Hepatocyte (in vitro differentiated cells): ENCODE measurements around the gene RPGRIP1L. TPM values are rescaled to one million over a fixed set of nuclear protein-coding genes. Genes with fewer than 3 reads are reported as not detected.

Source experiments
- DNase-seq: peaks from one replicate; pipeline ENCODE4 v3.0.0-alpha.2; 2016; ENCODE audit warnings: low spot score
- H2AFZ ChIP-seq: fragments of 200-600 bp; sonication (generic); 2 replicates; pipeline ENCODE4 v1.6.0; 2016; ENCODE audit warnings: antibody characterized with exemption, mild to moderate bottlenecking
- H3K27ac ChIP-seq: fragments of 200-600 bp; sonication (generic); 2 replicates; pipeline ENCODE4 v1.5.1; 2016; ENCODE audit warnings: mild to moderate bottlenecking
- H3K27me3 ChIP-seq: fragments of 200-600 bp; sonication (generic); 2 replicates; pipeline ENCODE4 v1.6.1; 2016
- H3K36me3 ChIP-seq: fragments of 200-600 bp; sonication (generic); replicated peaks from 2 replicates; pipeline ENCODE4 v1.5.1; 2016; ENCODE audit warnings: low read depth; ENCODE audit not compliant: insufficient read depth
- H3K4me1 ChIP-seq: fragments of 200-600 bp; sonication (generic); 2 replicates; pipeline ENCODE4 v1.5.1; 2016; ENCODE audit warnings: mild to moderate bottlenecking, moderate library complexity; ENCODE audit not compliant: insufficient read depth
- H3K4me2 ChIP-seq: fragments of 200-600 bp; sonication (generic); 2 replicates; pipeline ENCODE4 v1.6.0; 2016
- H3K4me3 ChIP-seq: fragments of 200-600 bp; sonication (generic); 2 replicates; pipeline ENCODE4 v1.5.1; 2016; ENCODE audit warnings: mild to moderate bottlenecking
- H3K79me2 ChIP-seq: fragments of 200-600 bp; sonication (generic); 2 replicates; pipeline ENCODE4 v1.6.0; 2017; ENCODE audit warnings: mild to moderate bottlenecking
- H3K9me2 ChIP-seq: fragments of 200-600 bp; sonication (generic); replicated peaks from 2 replicates; pipeline ENCODE4 v1.6.0; 2017; ENCODE audit warnings: mild to moderate bottlenecking; ENCODE audit not compliant: insufficient read depth
- H3K9me3 ChIP-seq: fragments of 200-600 bp; sonication (generic); 2 replicates; pipeline ENCODE4 v1.5.1; 2016; ENCODE audit warnings: low read depth, mild to moderate bottlenecking
- H4K20me1 ChIP-seq: fragments of 200-600 bp; sonication (generic); 2 replicates; pipeline ENCODE4 v1.6.0; 2016; ENCODE audit warnings: mild to moderate bottlenecking; ENCODE audit not compliant: insufficient read depth, poor library complexity, severe bottlenecking
- EZH2 ChIP-seq: fragments of 200-600 bp; sonication (generic); IDR thresholded peaks from 2 replicates; pipeline ENCODE4 v1.6.1; 2016; ENCODE audit warnings: antibody characterized with exemption, mild to moderate bottlenecking, borderline replicate concordance
- EZH2phosphoT487 ChIP-seq: fragments of 200-600 bp; sonication (generic); IDR thresholded peaks from one replicate; pipeline ENCODE4 v1.6.1; 2018; ENCODE audit warnings: antibody characterized with exemption, mild to moderate bottlenecking, low read depth, moderate library complexity; ENCODE audit not compliant: unreplicated experiment, severe bottlenecking
- WGBS: methylation state at CpG from one replicate; pipeline ENCODE4 v1.1.6; 2016; ENCODE audit warnings: low lambda C conversion rate; ENCODE audit errors: missing lambda C conversion rate; 5-methylcytosine and 5-hydroxymethylcytosine counted together
- polyA plus RNA-seq: library from polyadenylated mRNA; unstranded; fragments of >200 nt; fragmentation: Nextera tagmentation; extraction: Ambion mirVana; gene quantifications from 2 replicates; pipeline ENCODE4 v1.2.1, GENCODE V29; 2016
- total RNA-seq: library from RNA; depleted of rRNA; stranded (reverse); fragments of >200 nt; gene quantifications from 2 replicates; pipeline ENCODE4 v1.2.3, GENCODE V29; 2014
- TF ChIP-seq, protein P1 (sequence below): fragments of 200-600 bp; sonication (generic); IDR thresholded peaks from 2 replicates; pipeline ENCODE4 v1.5.1; 2016; ENCODE audit warnings: antibody characterized with exemption, mild to moderate bottlenecking; ENCODE audit not compliant: poor library complexity

Gene RPGRIP1L
- total and polyA plus RNA-seq, 2 experiments from 2014 or later = 5.8 to 9.5 TPM

GRCh38 chr16:53737552-53737951 is 33.9 kb upstream of the RPGRIP1L start:
- no peak overlapping the region for H2AFZ ChIP-seq
- no peak overlapping the region for H3K27ac ChIP-seq
- H3K9me3 ChIP-seq = no peaks in the 10 kb centered on the region
- H3K9me2 ChIP-seq = no peaks in the 10 kb centered on the region
- peaks cover under 1% of the 10 kb centered on the region for H3K4me1 ChIP-seq
- no peak overlapping the region for H3K4me3 ChIP-seq
- TF ChIP-seq EZH2 (no peak), EZH2phosphoT487 (no peak)
- TF ChIP-seq, protein P1, sequence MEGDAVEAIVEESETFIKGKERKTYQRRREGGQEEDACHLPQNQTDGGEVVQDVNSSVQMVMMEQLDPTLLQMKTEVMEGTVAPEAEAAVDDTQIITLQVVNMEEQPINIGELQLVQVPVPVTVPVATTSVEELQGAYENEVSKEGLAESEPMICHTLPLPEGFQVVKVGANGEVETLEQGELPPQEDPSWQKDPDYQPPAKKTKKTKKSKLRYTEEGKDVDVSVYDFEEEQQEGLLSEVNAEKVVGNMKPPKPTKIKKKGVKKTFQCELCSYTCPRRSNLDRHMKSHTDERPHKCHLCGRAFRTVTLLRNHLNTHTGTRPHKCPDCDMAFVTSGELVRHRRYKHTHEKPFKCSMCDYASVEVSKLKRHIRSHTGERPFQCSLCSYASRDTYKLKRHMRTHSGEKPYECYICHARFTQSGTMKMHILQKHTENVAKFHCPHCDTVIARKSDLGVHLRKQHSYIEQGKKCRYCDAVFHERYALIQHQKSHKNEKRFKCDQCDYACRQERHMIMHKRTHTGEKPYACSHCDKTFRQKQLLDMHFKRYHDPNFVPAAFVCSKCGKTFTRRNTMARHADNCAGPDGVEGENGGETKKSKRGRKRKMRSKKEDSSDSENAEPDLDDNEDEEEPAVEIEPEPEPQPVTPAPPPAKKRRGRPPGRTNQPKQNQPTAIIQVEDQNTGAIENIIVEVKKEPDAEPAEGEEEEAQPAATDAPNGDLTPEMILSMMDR = no peak
- H3K79me2 ChIP-seq = peaks cover 71% of the 10 kb centered on the region
- 71% methylated on average over 5 of the region's 5 CpGs for WGBS
- H3K27me3 ChIP-seq = no peaks in the 10 kb centered on the region
- H3K36me3 ChIP-seq = no peaks in the 10 kb centered on the region
- no peak overlapping the region for H3K4me2 ChIP-seq
- DNase-seq = no peak
- peaks cover 3% of the 10 kb centered on the region for H4K20me1 ChIP-seq

GRCh38 chr16:53736297-53736696 is 32.6 kb upstream of the RPGRIP1L start:
- 85% methylated on average over 3 of the region's 3 CpGs for WGBS

GRCh38 chr16:53734908-53735307 is 31.2 kb upstream of the RPGRIP1L start:
- H3K4me1 ChIP-seq = peaks cover 4% of the 10 kb centered on the region
- TF ChIP-seq, protein P1 = no peak
- TF ChIP-seq EZH2 = no peak
- peaks cover 71% of the 10 kb centered on the region for H3K79me2 ChIP-seq
- H3K9me2 ChIP-seq = no peaks in the 10 kb centered on the region
- no peak overlapping the region for H2AFZ ChIP-seq
- WGBS = 100% methylated on average over 2 of the region's 2 CpGs
- H3K4me3 ChIP-seq = no peak overlapping the region
- no peak overlapping the region for H3K4me2 ChIP-seq
- H3K27me3 ChIP-seq = no peaks in the 10 kb centered on the region
- H3K9me3 ChIP-seq = no peaks in the 10 kb centered on the region
- H3K36me3 ChIP-seq = no peaks in the 10 kb centered on the region
- no peak overlapping the region for H3K27ac ChIP-seq
- DNase-seq = no peak
- H4K20me1 ChIP-seq = peaks cover 8% of the 10 kb centered on the region

More at GRCh38 chr16:53736297-53736696, 32.6 kb upstream of the RPGRIP1L start:
- Histone ChIP-seq H2AFZ (no peak overlapping the region), H3K36me3 (no peaks in the 10 kb centered on the region), H3K27me3 (no peaks in the 10 kb centered on the region), H3K4me1 (peaks cover 4% of the 10 kb centered on the region), H3K9me2 (no peaks in the 10 kb centered on the region), H3K27ac (no peak overlapping the region), H3K9me3 (no peaks in the 10 kb centered on the region), H4K20me1 (peaks cover 8% of the 10 kb centered on the region), H3K79me2 (peaks cover 66% of the 10 kb centered on the region), H3K4me3 (no peak overlapping the region), H3K4me2 (no peak overlapping the region)
- no peak for DNase-seq
- no peak for TF ChIP-seq EZH2phosphoT487
- TF ChIP-seq, protein P1 = no peak
- TF ChIP-seq EZH2 = no peak

- peaks cover 4% of the 10 kb centered on the region for H3K4me1 ChIP-seq
- 34% methylated on average over 4 of the region's 4 CpGs for WGBS
- peaks cover 8% of the 10 kb centered on the region for H4K20me1 ChIP-seq
- H3K27me3 ChIP-seq = no peaks in the 10 kb centered on the region
- no peaks in the 10 kb centered on the region for H3K9me2 ChIP-seq
- H3K4me3 ChIP-seq = no peak overlapping the region
- H3K9me3 ChIP-seq = no peaks in the 10 kb centered on the region
- DNase-seq = no peak
- peaks cover 79% of the 10 kb centered on the region for H3K79me2 ChIP-seq
- H3K27ac ChIP-seq = no peak overlapping the region
- no peak overlapping the region for H2AFZ ChIP-seq
- TF ChIP-seq EZH2 (no peak), EZH2phosphoT487 (peak; percentile 90)
- TF ChIP-seq, protein P1 = no peak
- H3K36me3 ChIP-seq = no peaks in the 10 kb centered on the region
- H3K4me2 ChIP-seq = no peak overlapping the region
Observed at GRCh38 chr16:53732296-53732929, 28.8 kb upstream of the RPGRIP1L start.
